HG03025 (cell line): ENCODE results near the gene DHRS3.

Experiments
- ATAC-seq: cut with Tn5 transposase; IDR thresholded peaks from one replicate; pipeline ENCODE4 v1.9.1; 2021; ENCODE audit warnings: mild to moderate bottlenecking, moderate library complexity; ENCODE audit not compliant: unreplicated experiment, low FRiP score

The DHRS3 gene

GRCh38 chr1:12600880-12601633 lies 17.0 kb downstream of the DHRS3 start:
- no peak for ATAC-seq

- ATAC-seq = no peak
Measured at GRCh38 chr1:12600335-12600734, 17.7 kb downstream of the DHRS3 start.

GRCh38 chr1:12599657-12600056 lies 18.4 kb downstream of the DHRS3 start:
- ATAC-seq = no peak

GRCh38 chr1:12598974-12599373 lies 19.0 kb downstream of the DHRS3 start:
- ATAC-seq = no peak

- ATAC-seq = no peak
Measured at GRCh38 chr1:12597792-12598191, 20.2 kb downstream of the DHRS3 start.

- no peak for ATAC-seq
Measured at GRCh38 chr1:12596007-12596821, 21.8 kb downstream of the DHRS3 start.

GRCh38 chr1:12595757-12596006 lies 22.3 kb downstream of the DHRS3 start:
- no peak for ATAC-seq

- no peak for ATAC-seq
Measured at GRCh38 chr1:12594966-12595756, 22.8 kb downstream of the DHRS3 start.

GRCh38 chr1:12594490-12594889 lies 23.5 kb downstream of the DHRS3 start:
- ATAC-seq = no peak

- no peak for ATAC-seq
Measured at GRCh38 chr1:12593621-12594066, 24.4 kb downstream of the DHRS3 start.

- ATAC-seq = no peak
Measured at GRCh38 chr1:12592496-12592895, 25.5 kb downstream of the DHRS3 start.

GRCh38 chr1:12591267-12591938 lies 26.6 kb downstream of the DHRS3 start:
- no peak for ATAC-seq

GRCh38 chr1:12588695-12589094 lies 29.3 kb downstream of the DHRS3 start:
- no peak for ATAC-seq

GRCh38 chr1:12587981-12588640 lies 29.9 kb downstream of the DHRS3 start:
- no peak for ATAC-seq

GRCh38 chr1:12585951-12586942 lies 31.8 kb downstream of the DHRS3 start:
- no peak for ATAC-seq

GRCh38 chr1:12585536-12585935 lies 32.5 kb downstream of the DHRS3 start:
- no peak for ATAC-seq

- no peak for ATAC-seq
Measured at GRCh38 chr1:12584900-12585525, 33.0 kb downstream of the DHRS3 start.

GRCh38 chr1:12583484-12583883 lies 34.5 kb downstream of the DHRS3 start:
- ATAC-seq = no peak

GRCh38 chr1:12582649-12583048 lies 35.4 kb downstream of the DHRS3 start:
- ATAC-seq = no peak
